GM12875 (cell line): Measurements from ENCODE around the gene UST.
"Not testable (repeated sequence)": the region's sequence is repeated elsewhere in the genome, so short reads cannot be mapped to it uniquely, and the experiment has no call there.

Experiments used
- H3K4me3 ChIP-seq: one replicate; pipeline ENCODE4 v1.5.1; 2011; ENCODE audit warnings: low read depth, low read length, control low read depth
- CTCF ChIP-seq: IDR thresholded peaks from 2 replicates; pipeline ENCODE4 v1.5.1; 2011; ENCODE audit warnings: low read depth, mild to moderate bottlenecking, control low read depth, inconsistent platforms, low read length, moderate library complexity, borderline replicate concordance; ENCODE audit not compliant: insufficient read depth

UST gene

GRCh38 chr6:148868901-148869300 lies 122.1 kb downstream of the UST start:
- TF ChIP-seq CTCF: no peak

GRCh38 chr6:148869585-148869984 lies 122.8 kb downstream of the UST start:
- H3K4me3 ChIP-seq: no peak overlapping the region
- no peak for TF ChIP-seq CTCF

More at GRCh38 chr6:148868901-148869300, 122.1 kb downstream of the UST start:
- no peak overlapping the region for H3K4me3 ChIP-seq

GRCh38 chr6:148873154-148873553 lies 126.3 kb downstream of the UST start:
- TF ChIP-seq CTCF: no peak
- no peak overlapping the region for H3K4me3 ChIP-seq

GRCh38 chr6:148873868-148874267 lies 127.0 kb downstream of the UST start:
- no peak for TF ChIP-seq CTCF
- no peak overlapping the region for H3K4me3 ChIP-seq

- TF ChIP-seq CTCF: no peak
- H3K4me3 ChIP-seq: no peak overlapping the region
These were observed 128.0 kb downstream of the UST start for GRCh38 chr6:148874698-148875293.

GRCh38 chr6:148878683-148879082 lies 131.9 kb downstream of the UST start:
- no peak overlapping the region for H3K4me3 ChIP-seq
- no peak for TF ChIP-seq CTCF

- not testable (repeated sequence) for H3K4me3 ChIP-seq
These were observed 133.9 kb downstream of the UST start for GRCh38 chr6:148880742-148881141.
